Right renal pelvis (tissue), 4 donors: ENCODE results near the gene MAD2L2. TPM values are rescaled to one million over a fixed set of nuclear protein-coding genes. Genes with fewer than 3 reads are reported as not detected.
A peak's percentile ranks its signal among the peaks of the same experiment; 100 is the strongest.

ENCODE experiments used
- DNase-seq, 4 donors: peaks; one replicate each; pipeline ENCODE4 v3.0.0-alpha.2; 2013; ENCODE audit warnings: low read depth in 4 of 4, low spot score in 3 of 4, missing footprints in 1 of 4
- polyA plus RNA-seq, 4 donors: library from polyadenylated mRNA; unstranded; fragments of 120-200 nt; gene quantifications; one replicate each; pipeline ENCODE4 v1.2.1, GENCODE V29; 2013; ENCODE audit not compliant: insufficient read length in 4 of 4

MAD2L2 gene
- polyA plus RNA-seq, 4 donors: 40.4 to 55.5 (median 45.4) TPM

- no peak for DNase-seq
Measured at GRCh38 chr1:11654137-11654938, 26.6 kb downstream of the MAD2L2 start, which contains the start of the genes FBXO2 and FBXO44. TSS of gene FBXO2 (minus strand) at chr1:11654429. CDS start at chr1:11654340, 89 bp downstream. TSS of gene FBXO44 (plus strand) at chr1:11654877. CDS start at chr1:11655836, 959 bp downstream.

DNA sequence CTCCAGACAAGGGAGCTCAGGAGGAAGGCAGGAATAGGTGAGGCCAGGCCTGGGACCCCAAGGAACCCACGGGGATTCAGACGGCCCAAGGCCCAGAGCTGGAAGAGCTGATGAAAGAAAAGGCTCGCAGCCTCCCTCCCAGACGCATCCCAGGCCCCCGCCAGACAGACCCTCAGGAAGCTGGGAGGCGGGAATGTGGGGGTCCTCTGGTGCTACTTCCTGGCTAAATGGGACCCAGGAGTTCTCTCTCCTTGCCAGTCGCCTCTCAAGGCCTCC is 27.1 kb downstream of the MAD2L2 start:
- DNase-seq: no peak

GRCh38 chr1:11653101-11653860 is 27.7 kb downstream of the MAD2L2 start:
- DNase-seq: no peak

DNA sequence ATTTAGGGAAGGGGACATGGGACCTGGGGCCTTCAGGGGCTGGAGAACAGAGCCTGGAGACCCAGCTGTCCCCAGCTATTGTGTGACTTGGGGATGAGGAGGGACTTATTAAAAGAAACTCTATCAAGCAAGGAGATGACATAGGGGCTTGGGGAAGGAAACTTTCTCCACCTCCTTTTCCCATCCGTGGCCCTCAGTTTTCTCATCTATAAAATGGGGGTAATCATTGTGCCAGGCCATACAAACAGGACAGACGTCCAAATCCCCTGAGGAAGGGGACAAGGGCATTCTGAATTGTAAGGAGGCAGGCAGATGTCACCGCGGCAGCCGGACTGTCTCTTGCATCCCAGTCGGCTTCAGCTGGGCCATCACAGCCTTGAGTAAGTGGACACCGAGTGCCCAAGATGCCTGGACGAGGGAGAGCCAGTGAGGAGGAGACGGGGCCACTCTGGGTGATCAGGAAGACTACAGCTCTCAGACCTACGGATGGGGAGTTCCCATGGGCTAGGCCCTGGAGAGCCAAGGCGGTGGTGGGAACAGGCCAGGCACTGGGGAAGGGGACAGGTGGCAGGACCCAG is 28.7 kb downstream of the MAD2L2 start:
- DNase-seq: no peak

DNA sequence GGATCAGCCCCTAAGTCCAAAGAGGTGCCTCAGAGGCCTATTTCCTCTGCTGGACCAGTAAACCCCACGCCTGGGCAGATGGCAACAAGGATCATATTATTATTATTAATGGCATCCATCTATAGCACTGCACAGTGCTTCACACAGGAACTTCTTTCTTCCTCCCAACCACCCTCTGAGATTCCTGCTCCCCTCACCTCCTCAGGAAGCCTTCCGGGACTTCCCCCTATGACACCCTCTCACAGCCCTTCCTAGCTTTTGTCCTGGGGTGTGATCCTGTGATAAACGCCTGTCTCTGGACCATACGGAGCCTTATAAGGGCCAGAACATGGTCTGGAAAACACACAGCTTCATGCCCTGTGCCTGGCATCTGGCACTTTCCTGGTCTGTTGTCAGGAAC is 29.9 kb downstream of the MAD2L2 start:
- no peak for DNase-seq

- DNase-seq: no peak
Measured at GRCh38 chr1:11650331-11650991, 30.5 kb downstream of the MAD2L2 start.

- DNase-seq: no peak
Measured at GRCh38 chr1:11649624-11650330, 31.2 kb downstream of the MAD2L2 start.

- DNase-seq: no peak
Measured at GRCh38 chr1:11649237-11649623, 31.7 kb downstream of the MAD2L2 start.

GRCh38 chr1:11648732-11649158 is 32.2 kb downstream of the MAD2L2 start:
- DNase-seq: no peak

DNA sequence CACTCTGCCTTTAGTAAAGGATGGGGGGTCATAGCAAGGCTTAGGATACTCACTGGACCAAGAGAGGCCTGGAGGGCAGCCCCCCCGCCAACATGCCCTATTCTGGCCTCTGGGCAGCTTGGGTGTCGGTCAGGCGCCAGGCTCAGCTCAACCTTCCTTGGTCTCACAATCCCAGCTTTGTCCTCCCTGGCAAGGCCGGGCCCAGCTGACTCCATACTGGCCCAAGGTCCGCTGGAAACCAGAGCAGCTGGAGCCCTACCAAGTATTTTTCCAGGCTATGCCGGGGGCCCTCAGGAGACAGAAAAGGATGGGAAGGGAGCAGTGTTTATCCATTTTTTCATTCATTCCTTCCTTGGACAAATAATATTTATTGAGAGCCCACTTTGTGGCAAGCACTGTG is 32.9 kb downstream of the MAD2L2 start:
- DNase-seq: no peak

GRCh38 chr1:11647333-11647732 is 33.6 kb downstream of the MAD2L2 start:
- no peak for DNase-seq

- DNase-seq: no peak
Measured at GRCh38 chr1:11646317-11646716, 34.6 kb downstream of the MAD2L2 start.

- peak in 2 of 4 donors; percentile 54 to 57 for DNase-seq
Measured at GRCh38 chr1:11645670-11646265, 35.2 kb downstream of the MAD2L2 start.

DNA sequence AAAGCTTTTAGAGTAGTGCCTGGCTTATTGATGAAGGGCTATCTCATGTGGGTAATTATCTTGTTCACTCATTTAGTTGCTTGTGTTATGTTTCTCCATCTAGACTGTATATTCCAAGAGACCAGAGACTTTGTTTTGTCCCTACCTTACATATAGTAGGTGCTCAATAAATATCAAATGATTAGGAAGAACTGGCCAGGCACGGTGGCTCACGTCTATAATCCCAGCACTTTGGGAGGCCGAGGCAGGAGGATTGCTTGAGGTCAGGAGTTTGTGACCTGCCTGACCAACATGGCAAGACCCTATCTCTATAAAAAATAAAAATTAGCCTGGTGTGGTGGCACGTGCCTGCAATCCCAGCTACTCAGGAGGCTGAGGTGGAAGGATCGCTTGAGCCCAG is 35.7 kb downstream of the MAD2L2 start:
- DNase-seq: no peak

- no peak for DNase-seq
Measured at GRCh38 chr1:11643782-11644181, 37.2 kb downstream of the MAD2L2 start.

GRCh38 chr1:11642418-11643017 is 38.4 kb downstream of the MAD2L2 start:
- DNase-seq: peak in 1 of 4 donors; percentile 51

DNA sequence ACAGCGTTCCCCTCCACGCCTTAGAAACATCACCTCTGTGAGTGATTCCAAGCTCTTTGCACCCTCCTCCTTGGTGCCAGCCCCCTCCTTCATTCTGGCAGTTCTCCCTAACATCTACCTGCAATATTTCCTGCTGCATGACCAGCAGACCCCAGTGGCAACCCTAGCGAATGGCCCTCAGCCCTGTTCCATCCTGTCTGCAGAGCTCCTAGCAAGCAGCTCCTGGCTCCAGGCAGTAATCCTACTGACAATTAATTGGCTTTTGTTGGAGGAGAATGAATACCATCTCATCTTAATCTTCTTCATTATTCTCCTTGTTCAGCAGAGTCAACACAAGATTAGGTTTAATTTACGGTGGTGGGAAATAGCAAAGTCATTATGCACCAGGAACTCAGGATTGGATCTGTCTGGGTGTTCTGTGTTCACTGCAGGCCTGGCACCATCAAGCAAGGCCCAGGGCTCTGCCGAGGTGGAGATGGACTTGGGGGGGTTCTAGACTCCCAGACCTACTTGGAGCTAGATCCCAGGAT is 39.1 kb downstream of the MAD2L2 start:
- no peak for DNase-seq

GRCh38 chr1:11640944-11641343 is 40.0 kb downstream of the MAD2L2 start:
- DNase-seq: no peak

- no peak for DNase-seq
Measured at GRCh38 chr1:11640101-11640500, 40.8 kb downstream of the MAD2L2 start.
